Activated B cell treated with CpG ODN at 0.5 μM for 24 hours (primary cell): ENCODE data around the gene UEVLD. TPM values are rescaled to one million over a fixed set of nuclear protein-coding genes. Genes with fewer than 3 reads are reported as not detected.

ENCODE experiments used
- ATAC-seq: fragments of 200-7000 bp; cut with Tn5 transposase; one replicate; pipeline ENCODE4 v1.10.0; 2021; ENCODE audit warnings: low read depth, mild to moderate bottlenecking, moderate library complexity
- CTCF ChIA-PET: fragments of 350-600 bp; sonication (Branson Sonifier 250); formaldehyde crosslinking; loops from one replicate; lab custom pipeline; 2021; ENCODE audit warnings: antibody characterized with exemption; lab: Charles Lee
- POLR2A ChIA-PET: fragments of 350-600 bp; sonication (Branson Sonifier 250); formaldehyde crosslinking; loops from one replicate; lab custom pipeline; 2021; ENCODE audit warnings: antibody characterized with exemption; lab: Charles Lee
- DNase-seq: peaks from one replicate; pipeline ENCODE4 v3.0.0; 2022
- H3K27ac Mint-ChIP-seq: one replicate; pipeline ENCODE4 v1.8.0; 2020; ENCODE audit warnings: mixed read lengths
- H3K27me3 Mint-ChIP-seq: one replicate; pipeline ENCODE4 v1.8.0; 2021; ENCODE audit warnings: mixed read lengths
- H3K36me3 Mint-ChIP-seq: one replicate; pipeline ENCODE4 v1.8.0; 2021; ENCODE audit warnings: low read depth, mixed read lengths
- H3K4me1 Mint-ChIP-seq: one replicate; pipeline ENCODE4 v1.8.0; 2021; ENCODE audit warnings: mixed read lengths
- H3K4me3 Mint-ChIP-seq: one replicate; pipeline ENCODE4 v1.8.0; 2020; ENCODE audit warnings: mild to moderate bottlenecking, mixed read lengths
- H3K9me3 Mint-ChIP-seq: one replicate; pipeline ENCODE4 v1.8.0; 2020; ENCODE audit warnings: mixed read lengths
- CTCF ChIP-seq: fragments of 200-600 bp; IDR thresholded peaks from one replicate; pipeline ENCODE4 v1.8.0; 2022; ENCODE audit warnings: antibody characterized with exemption, mild to moderate bottlenecking
- intact Hi-C: fragments of 100-400 bp; cut with micrococcal nuclease; formaldehyde crosslinking; loops from one replicate; pipeline ENCODE4 v1.15.1; 2024
- total RNA-seq: library from RNA; stranded (reverse); gene quantifications from 2 replicates; pipeline ENCODE4 v1.2.3, GENCODE V29; 2022

Gene UEVLD
- total RNA-seq, 1 donor from 2014 or later = 18.0 TPM

GRCh38 chr11:18493310-18493709, 95.2 kb downstream of the UEVLD start:
- intact Hi-C loops = loop anchor here (10.0 kb wide), 1 partner anchor 169 kb away; the partner anchor contains the start of genes GTF2H1 and HPS5
- no peak for ATAC-seq
- DNase-seq = no peak
- Mint-ChIP-seq H3K36me3 (peaks cover 80% of the 10 kb centered on the region), H3K4me3 (no peak overlapping the region), H3K27ac (no peak overlapping the region), H3K27me3 (no peaks in the 10 kb centered on the region), H3K4me1 (peaks cover 14% of the 10 kb centered on the region), H3K9me3 (no peaks in the 10 kb centered on the region)
- ChIA-PET POLR2A (no interaction called here), CTCF (no interaction called here)
- TF ChIP-seq CTCF = no peak

- ChIA-PET CTCF (no interaction called here), POLR2A (no interaction called here)
- Mint-ChIP-seq H3K27me3 (no peaks in the 10 kb centered on the region), H3K4me3 (no peak overlapping the region), H3K4me1 (peaks cover 14% of the 10 kb centered on the region), H3K27ac (no peak overlapping the region), H3K9me3 (no peaks in the 10 kb centered on the region), H3K36me3 (peaks cover 80% of the 10 kb centered on the region)
- no peak for ATAC-seq
- TF ChIP-seq CTCF = no peak
- no peak for DNase-seq
- intact Hi-C loops = loop anchor here (10.0 kb wide), 1 partner anchor 168 kb away; the partner anchor contains the start of genes GTF2H1 and HPS5
These were observed 95.6 kb downstream of the UEVLD start for GRCh38 chr11:18492888-18493287.

- intact Hi-C loops = loop anchor here (10.0 kb wide), 1 partner anchor 167 kb away; the partner anchor contains the start of genes GTF2H1 and HPS5
- no peak for TF ChIP-seq CTCF
- Mint-ChIP-seq H3K36me3 (peaks cover 78% of the 10 kb centered on the region), H3K27ac (no peak overlapping the region), H3K4me3 (no peak overlapping the region), H3K27me3 (no peaks in the 10 kb centered on the region), H3K9me3 (no peaks in the 10 kb centered on the region), H3K4me1 (peaks cover 14% of the 10 kb centered on the region)
- no peak for DNase-seq
- ChIA-PET CTCF (interaction anchor here (1.2 kb wide), 1 partner anchor 248 kb away, joined by 6 read pairs; no protein-coding TSS in a partner anchor), POLR2A (no interaction called here)
- no peak for ATAC-seq
These were observed 96.6 kb downstream of the UEVLD start for GRCh38 chr11:18491924-18492323.

GRCh38 chr11:18490736-18491485, 97.6 kb downstream of the UEVLD start:
- Mint-ChIP-seq H3K27ac (no peak overlapping the region), H3K4me1 (peaks cover 17% of the 10 kb centered on the region), H3K9me3 (no peaks in the 10 kb centered on the region), H3K4me3 (no peak overlapping the region), H3K36me3 (peaks cover 78% of the 10 kb centered on the region), H3K27me3 (no peaks in the 10 kb centered on the region)
- no peak for DNase-seq
- no peak for TF ChIP-seq CTCF
- ChIA-PET POLR2A (interaction anchor here (1.1 kb wide), 1 partner anchor 97 kb away, joined by 3 read pairs; the partner anchor contains the start of gene LDHA), CTCF (interaction anchor here (1.2 kb wide), 1 partner anchor 247 kb away, joined by 6 read pairs; no protein-coding TSS in a partner anchor)
- ATAC-seq = no peak
- intact Hi-C loops = loop anchor here (10.0 kb wide), 1 partner anchor 166 kb away; the partner anchor contains the start of genes GTF2H1 and HPS5

- intact Hi-C loops = loop anchor here (10.0 kb wide), 1 partner anchor 166 kb away; the partner anchor contains the start of genes GTF2H1 and HPS5
- no peak for ATAC-seq
- H3K36me3 Mint-ChIP-seq = peaks cover 77% of the 10 kb centered on the region
- no peaks in the 10 kb centered on the region for H3K27me3 Mint-ChIP-seq
- no peak for DNase-seq
- H3K4me1 Mint-ChIP-seq = peaks cover 15% of the 10 kb centered on the region
- ChIA-PET POLR2A (interaction anchor here (1.1 kb wide), 1 partner anchor 96 kb away, joined by 3 read pairs; the partner anchor contains the start of gene LDHA), CTCF (no interaction called here)
- no peaks in the 10 kb centered on the region for H3K9me3 Mint-ChIP-seq
- TF ChIP-seq CTCF = no peak
- no peak overlapping the region for H3K27ac Mint-ChIP-seq
- H3K4me3 Mint-ChIP-seq = no peak overlapping the region
These were observed 98.2 kb downstream of the UEVLD start for GRCh38 chr11:18490319-18490718.
